Measurements from ENCODE around the gene GPAM. TPM values are rescaled to one million over a fixed set of nuclear protein-coding genes. Genes with fewer than 3 reads are reported as not detected.

The GPAM gene
- total and polyA plus RNA-seq, 7 donors = 0.92 to 61.4 (median 5.5) TPM

GRCh38 chr10:112218960-112219359 is 35.4 kb upstream of the GPAM start:
- peaks cover 0 to 5% (median 0%) of the 10 kb centered on the region in 4 donors for H3K9me3 ChIP-seq
- TF ChIP-seq POLR2AphosphoS5 (IDR thresholded peaks at IDR 0.05) (no peak), EP300 (IDR thresholded peaks at IDR 0.05) (no peak), CTCF (IDR thresholded peaks at IDR 0.05) (no peak), POLR2A (IDR thresholded peaks at IDR 0.05) (no peak)
- H3K4me1 ChIP-seq = no peaks in the 10 kb centered on the region
- H3K36me3 ChIP-seq = no peaks in the 10 kb centered on the region
- intact Hi-C loops (cut with DNase I) = no loop called here
- 83 to 89% methylated on average over 2 of the region's 2 CpGs for WGBS, 2 donors
- no peak overlapping the region for H3K27ac ChIP-seq
- no peak for DNase-seq
- no peaks in the 10 kb centered on the region for H3K27me3 ChIP-seq
- no peak overlapping the region for H3K4me3 ChIP-seq

GRCh38 chr10:112218036-112218390 is 34.4 kb upstream of the GPAM start:
- WGBS, 2 donors = 74 to 75% methylated on average over 4 of the region's 4 CpGs
- no peak for TF ChIP-seq CTCF (IDR thresholded peaks at IDR 0.05)
- no peak for TF ChIP-seq POLR2A (IDR thresholded peaks at IDR 0.05)
- no peak for TF ChIP-seq EP300 (IDR thresholded peaks at IDR 0.05)
- Histone ChIP-seq H3K36me3 (no peaks in the 10 kb centered on the region), H3K4me3 (no peak overlapping the region), H3K27ac (no peak overlapping the region), H3K27me3 (no peaks in the 10 kb centered on the region), H3K4me1 (no peaks in the 10 kb centered on the region), H3K9me3 (peaks cover 0 to 5% (median 0%) of the 10 kb centered on the region in 4 donors)
- intact Hi-C loops (cut with DNase I) = no loop called here
- no peak for DNase-seq

DNA sequence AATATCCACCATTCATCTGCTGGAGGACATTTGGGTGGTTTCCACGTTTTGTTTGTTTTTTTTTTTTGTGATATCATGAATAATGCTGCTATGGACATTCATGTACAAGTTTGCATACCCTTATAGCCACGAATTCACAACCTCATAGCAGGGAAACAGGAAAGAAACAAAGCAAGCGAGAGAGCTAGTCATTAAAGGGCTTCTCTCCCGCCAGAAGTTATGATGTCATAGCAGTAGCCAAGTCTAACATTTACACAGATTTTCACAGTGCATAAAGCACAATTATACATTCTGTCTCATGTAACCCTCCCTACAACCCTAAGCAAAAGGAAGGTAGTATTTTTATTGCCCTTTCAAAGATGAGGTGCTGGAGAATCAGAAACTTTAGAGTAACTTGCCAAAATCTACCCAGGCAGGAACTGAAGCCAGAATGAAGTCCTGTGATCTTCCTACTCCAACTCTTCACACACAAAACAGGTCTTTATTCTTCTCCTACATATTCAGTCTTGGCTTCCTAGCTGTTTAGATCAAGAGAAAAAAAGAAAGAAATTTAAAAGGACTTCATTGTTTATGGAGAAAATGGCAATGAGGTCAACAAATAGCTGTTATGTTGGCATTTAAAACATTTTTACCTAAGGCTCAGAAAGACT is 33.9 kb upstream of the GPAM start:
- whole genome bisulfite sequencing, 2 donors = 15 to 42% methylated on average over 4 of the region's 4 CpGs
- H3K36me3 ChIP-seq = no peaks in the 10 kb centered on the region
- intact Hi-C loops (cut with DNase I) = no loop called here
- H3K9me3 ChIP-seq = peaks cover 0 to 5% (median 0%) of the 10 kb centered on the region in 4 donors
- no peak overlapping the region for H3K4me3 ChIP-seq
- H3K27me3 ChIP-seq = no peaks in the 10 kb centered on the region
- DNase-seq = no peak
- no peak overlapping the region for H3K27ac ChIP-seq
- no peaks in the 10 kb centered on the region for H3K4me1 ChIP-seq
- TF ChIP-seq CTCF (IDR thresholded peaks at IDR 0.05) = no peak
- no peak for TF ChIP-seq POLR2AphosphoS5 (IDR thresholded peaks at IDR 0.05)
- no peak for TF ChIP-seq EP300 (IDR thresholded peaks at IDR 0.05)
- TF ChIP-seq POLR2A (IDR thresholded peaks at IDR 0.05) = no peak

- intact Hi-C loops (cut with DNase I) = no loop called here
- Histone ChIP-seq H3K27ac (no peak overlapping the region), H3K9me3 (peaks cover 0 to 5% (median 0%) of the 10 kb centered on the region in 4 donors), H3K36me3 (no peaks in the 10 kb centered on the region), H3K4me3 (no peak overlapping the region), H3K27me3 (no peaks in the 10 kb centered on the region), H3K4me1 (no peaks in the 10 kb centered on the region)
- TF ChIP-seq EP300 (IDR thresholded peaks at IDR 0.05) (no peak), POLR2AphosphoS5 (IDR thresholded peaks at IDR 0.05) (no peak), CTCF (IDR thresholded peaks at IDR 0.05) (no peak), POLR2A (IDR thresholded peaks at IDR 0.05) (no peak)
- WGBS, 2 donors = 83 to 92% methylated on average over 5 of the region's 5 CpGs
- DNase-seq = no peak
These were observed 33.4 kb upstream of the GPAM start for GRCh38 chr10:112216966-112217365.

GRCh38 chr10:112216151-112216550 is 32.6 kb upstream of the GPAM start:
- intact Hi-C loops (cut with DNase I) = no loop called here
- Histone ChIP-seq H3K27me3 (no peaks in the 10 kb centered on the region), H3K9me3 (peaks cover 0 to 5% (median 0%) of the 10 kb centered on the region in 4 donors), H3K36me3 (no peaks in the 10 kb centered on the region), H3K4me3 (no peak overlapping the region), H3K4me1 (no peaks in the 10 kb centered on the region), H3K27ac (no peak overlapping the region)
- TF ChIP-seq EP300 (IDR thresholded peaks at IDR 0.05) = no peak
- no peak for TF ChIP-seq POLR2AphosphoS5 (IDR thresholded peaks at IDR 0.05)
- no peak for TF ChIP-seq POLR2A (IDR thresholded peaks at IDR 0.05)
- TF ChIP-seq CTCF (IDR thresholded peaks at IDR 0.05) = no peak
- no peak for DNase-seq
- 92 to 93% methylated on average over 2 of the region's 2 CpGs for WGBS, 2 donors
